LHCN-M2 (cell line): ENCODE data around the gene GTF3C4. TPM values are rescaled to one million over a fixed set of nuclear protein-coding genes. Genes with fewer than 3 reads are reported as not detected.

Source experiments
- DNase-seq: peaks from one replicate; pipeline ENCODE4 v3.0.0-alpha.2; 2012; ENCODE audit warnings: low read depth
- total RNA-seq: library from RNA; depleted of rRNA; stranded (reverse); fragments of >200 nt; gene quantifications from 2 replicates; pipeline ENCODE4 v1.2.3, GENCODE V29; 2014

GTF3C4 gene
- total RNA-seq, 1 experiment from 2014 or later: 15.3 TPM

DNA sequence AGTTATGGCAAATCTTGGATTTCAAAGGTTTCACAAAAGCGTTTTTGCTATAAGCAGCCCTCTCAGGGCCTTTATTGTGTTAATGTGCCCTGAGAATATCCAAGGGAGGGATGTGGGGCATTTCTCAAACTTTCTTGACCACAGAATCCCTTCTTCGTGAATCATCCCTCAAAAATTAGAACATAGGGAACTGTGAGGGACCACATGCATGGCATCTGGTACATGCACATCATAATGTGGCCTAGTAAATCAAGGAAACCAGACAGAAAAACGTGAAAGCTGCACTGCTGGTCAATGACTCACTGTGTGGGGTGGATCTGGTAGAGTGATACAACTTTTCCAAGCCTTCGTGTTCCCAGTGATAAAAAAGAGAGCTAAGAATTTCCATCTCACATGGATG, 22.9 kb upstream of the GTF3C4 start:
- DNase-seq: peak; percentile 100

GRCh38 chr9:132647806-132648205, 22.5 kb upstream of the GTF3C4 start:
- peak; percentile 78 for DNase-seq

DNA sequence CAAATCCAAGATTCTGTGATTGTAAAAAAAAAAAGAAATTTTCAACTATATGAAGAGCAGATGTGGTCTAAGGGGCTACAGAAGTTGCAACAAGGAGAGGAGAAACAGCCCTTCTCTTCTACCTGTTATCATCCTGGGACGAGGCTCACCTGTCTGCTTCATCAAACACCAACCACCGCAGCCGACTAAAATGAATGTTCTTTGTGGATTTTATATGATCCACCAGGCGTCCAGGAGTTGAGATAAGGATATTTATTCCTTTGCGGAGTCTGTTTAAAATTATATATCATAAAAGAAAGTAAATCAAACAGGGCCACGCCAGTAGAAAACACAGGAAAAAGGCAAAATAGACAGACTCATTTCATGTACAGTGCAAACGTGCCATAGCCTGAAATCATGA, 22.0 kb upstream of the GTF3C4 start:
- DNase-seq: no peak

GRCh38 chr9:132648685-132649084, 21.6 kb upstream of the GTF3C4 start:
- no peak for DNase-seq

GRCh38 chr9:132651259-132651658, 19.0 kb upstream of the GTF3C4 start:
- peak; percentile 91 for DNase-seq

GRCh38 chr9:132656299-132656698, 14.0 kb upstream of the GTF3C4 start:
- no peak for DNase-seq

- DNase-seq: no peak
Measured at GRCh38 chr9:132662152-132662945, 7.9 kb upstream of the GTF3C4 start.

DNA sequence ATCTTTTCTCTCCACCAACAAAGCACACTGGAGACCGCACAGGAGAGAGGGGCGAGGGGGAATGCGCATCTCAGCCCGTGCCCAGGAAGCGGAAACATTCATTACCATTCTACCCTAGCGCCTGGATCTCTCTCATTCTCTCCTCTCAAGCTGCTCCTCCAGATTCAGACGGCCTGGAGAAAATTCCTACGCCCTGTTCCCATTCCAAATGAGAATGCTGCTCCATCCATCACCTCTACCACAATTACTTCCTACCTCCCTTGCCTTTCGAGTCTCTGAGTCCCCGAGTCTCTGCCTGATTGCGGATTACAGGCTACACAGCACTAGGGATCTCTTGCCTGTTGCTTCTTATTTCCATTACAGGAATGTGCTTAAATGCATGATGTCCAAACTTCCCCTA, 7.1 kb upstream of the GTF3C4 start:
- DNase-seq: no peak

GRCh38 chr9:132663851-132664250, 6.4 kb upstream of the GTF3C4 start:
- DNase-seq: no peak

DNA sequence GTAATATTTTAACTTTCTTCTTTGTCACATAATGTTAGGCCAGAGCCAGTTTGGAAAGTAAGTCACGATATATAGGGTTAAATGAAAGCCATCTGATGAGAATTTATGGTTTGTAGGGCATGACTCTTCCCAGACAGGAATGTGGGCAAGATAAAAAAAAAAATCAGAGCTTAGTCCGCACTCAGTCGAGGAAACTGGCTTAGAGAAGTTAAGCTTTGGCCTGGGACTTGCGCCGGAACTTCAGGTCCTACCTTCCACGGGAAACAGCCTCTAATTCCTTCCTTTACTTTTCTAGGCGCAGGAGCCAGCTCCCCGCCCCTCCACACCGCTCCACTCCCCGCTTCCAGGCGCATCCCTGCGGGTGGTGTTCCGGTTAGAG, 956 bp upstream of the GTF3C4 start:
- DNase-seq: no peak

DNA sequence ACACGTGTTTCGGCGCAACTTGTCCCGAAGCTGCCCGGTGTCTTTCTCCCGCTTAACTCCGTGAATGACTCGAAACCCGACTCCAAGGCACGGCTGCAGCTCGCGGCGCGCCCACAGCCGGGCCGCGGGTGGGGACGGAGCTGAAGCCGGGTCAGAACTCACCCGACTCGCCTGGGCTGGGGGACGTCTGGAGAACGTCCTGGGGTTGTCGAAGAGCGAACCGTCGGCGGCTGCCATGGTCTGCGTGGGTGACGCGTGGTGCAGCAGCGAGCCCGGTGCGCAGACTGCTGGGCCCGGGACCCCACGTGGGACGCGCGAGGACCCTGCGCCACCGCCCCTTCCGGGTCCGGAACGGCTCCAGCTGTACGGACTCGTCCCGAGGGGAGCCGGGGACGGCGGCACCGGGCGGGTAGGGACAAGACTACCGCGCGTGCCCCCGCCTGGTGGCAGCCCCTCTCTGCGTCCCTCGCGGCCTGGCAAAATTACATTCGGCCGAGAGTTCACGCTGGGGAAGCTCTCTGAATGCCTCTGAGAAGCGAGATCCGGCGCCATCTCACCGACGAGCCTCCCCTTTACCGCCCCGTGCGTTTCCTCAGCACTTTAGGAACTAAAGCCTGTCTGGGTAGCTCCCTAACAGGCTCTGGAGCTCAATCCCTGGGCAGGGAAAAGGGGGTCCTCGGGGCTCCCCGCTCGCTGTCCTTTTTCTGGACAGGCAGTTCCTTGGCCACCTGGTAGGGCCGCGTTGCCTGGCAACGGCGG, 387 bp upstream of the GTF3C4 start, which contains the start of gene DDX31:
DDX31 (minus strand) TSS at position 286 of the 759 bp plus-strand sequence; CDS start at position 237, 49 bp downstream.
- peak; percentile 80 for DNase-seq

- DNase-seq: peak; percentile 31
Measured at GRCh38 chr9:132671620-132672412, 1.6 kb downstream of the GTF3C4 start.

GRCh38 chr9:132672413-132672690, 2.1 kb downstream of the GTF3C4 start:
- no peak for DNase-seq

DNA sequence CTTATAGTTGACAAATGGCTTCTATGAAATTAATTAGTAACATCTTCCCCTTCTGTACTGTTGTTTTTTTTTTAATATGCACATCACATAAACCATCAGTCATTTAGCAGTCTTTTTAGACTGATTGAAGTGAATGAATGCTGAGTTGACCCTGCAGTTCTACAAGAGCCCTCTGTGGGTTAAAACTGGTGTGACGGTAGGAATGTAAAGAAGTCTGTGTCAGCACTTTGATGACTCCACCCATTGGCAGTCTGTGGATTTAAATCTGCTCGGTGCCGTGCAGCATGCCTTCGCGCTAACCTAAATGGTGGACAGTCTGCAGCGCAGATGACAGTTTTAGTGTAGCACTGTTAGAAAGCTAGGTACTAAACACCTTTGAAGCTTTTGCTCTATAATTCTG, 3.1 kb downstream of the GTF3C4 start:
- peak; percentile 27 for DNase-seq

DNA sequence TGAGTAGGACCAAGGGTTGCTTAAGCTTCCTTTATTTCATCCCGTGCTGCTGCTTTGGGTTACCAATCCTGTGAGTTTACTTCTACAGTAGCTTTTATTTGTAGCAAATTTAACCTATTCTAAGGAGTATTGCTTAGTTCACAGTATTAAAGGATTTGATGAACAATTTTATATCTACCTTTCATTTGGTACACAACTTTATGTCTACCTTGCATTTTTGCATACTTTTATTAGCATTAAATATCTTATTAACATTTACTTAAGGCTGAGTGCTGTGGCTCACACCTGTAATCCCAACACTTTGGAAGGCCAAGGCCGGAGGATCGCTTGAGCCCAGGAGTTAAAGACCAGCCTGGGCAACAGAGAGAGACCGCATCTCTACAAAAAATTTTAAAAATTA, 4.2 kb downstream of the GTF3C4 start:
- DNase-seq: no peak

DNA sequence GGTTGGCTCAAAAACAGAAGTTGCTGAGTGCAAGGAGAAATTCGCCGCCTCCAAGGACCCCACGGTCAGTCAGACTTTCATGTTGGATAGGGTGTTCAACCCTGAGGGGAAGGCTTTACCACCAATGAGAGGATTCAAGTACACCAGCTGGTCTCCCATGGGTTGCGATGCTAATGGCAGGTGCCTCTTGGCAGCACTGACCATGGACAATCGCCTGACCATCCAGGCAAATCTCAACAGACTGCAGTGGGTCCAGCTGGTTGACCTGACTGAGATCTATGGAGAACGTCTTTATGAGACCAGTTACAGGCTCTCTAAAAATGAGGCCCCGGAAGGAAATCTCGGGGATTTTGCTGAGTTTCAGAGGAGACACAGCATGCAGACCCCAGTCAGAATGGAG, 7.7 kb downstream of the GTF3C4 start:
- no peak for DNase-seq

- DNase-seq: no peak
Measured at GRCh38 chr9:132679946-132680625, 9.8 kb downstream of the GTF3C4 start.

DNA sequence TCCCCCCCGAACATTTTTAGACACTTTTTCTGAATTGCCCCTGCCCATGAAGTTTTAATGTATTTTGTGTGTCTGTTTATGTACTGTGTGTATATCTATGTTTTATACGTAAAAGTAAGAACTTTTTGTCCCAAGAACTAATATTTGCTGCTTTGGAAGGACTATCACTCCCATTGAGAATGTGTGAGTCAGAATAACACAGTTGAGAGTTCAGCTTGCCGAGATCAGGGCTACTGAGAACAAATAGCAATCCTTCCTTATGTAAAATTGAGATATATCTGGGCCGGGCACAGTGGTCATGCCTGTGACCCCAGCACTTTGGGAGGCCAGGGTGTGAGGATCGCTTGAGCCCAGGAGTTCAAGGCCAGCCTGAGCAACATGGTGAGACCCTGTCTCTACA, 11.3 kb downstream of the GTF3C4 start:
- no peak for DNase-seq

- DNase-seq: no peak
Measured at GRCh38 chr9:132683873-132684272, 13.6 kb downstream of the GTF3C4 start.

DNA sequence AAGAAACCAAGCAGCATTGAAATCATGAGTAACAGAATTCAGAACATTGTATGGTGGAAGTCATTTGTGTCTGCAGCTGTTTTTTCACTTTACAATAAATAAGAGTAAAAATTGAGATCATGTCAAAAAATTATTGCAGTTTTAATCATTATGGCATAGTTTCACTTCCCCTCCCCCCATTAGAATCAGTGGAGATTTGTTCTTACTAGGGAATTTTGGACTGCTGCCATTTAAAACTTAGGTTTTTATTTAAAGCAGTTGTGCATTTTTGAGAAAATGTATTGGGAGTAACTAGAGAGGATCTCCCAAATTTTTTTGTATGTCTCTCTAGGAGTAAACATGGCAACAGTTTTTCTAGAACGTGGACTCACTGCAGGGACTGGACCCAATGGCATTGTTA, 20.4 kb downstream of the GTF3C4 start:
- DNase-seq: no peak

- no peak for DNase-seq
Measured at GRCh38 chr9:132694144-132694543, 23.9 kb downstream of the GTF3C4 start.

- DNase-seq: peak; percentile 9
Measured at GRCh38 chr9:132697230-132697629, 27.0 kb downstream of the GTF3C4 start.
